Measurements from ENCODE around the gene GPR149.
"Not testable (repeated sequence)": the region's sequence is repeated elsewhere in the genome, so short reads cannot be mapped to it uniquely, and the experiment has no call there.

GPR149 gene, protein sequence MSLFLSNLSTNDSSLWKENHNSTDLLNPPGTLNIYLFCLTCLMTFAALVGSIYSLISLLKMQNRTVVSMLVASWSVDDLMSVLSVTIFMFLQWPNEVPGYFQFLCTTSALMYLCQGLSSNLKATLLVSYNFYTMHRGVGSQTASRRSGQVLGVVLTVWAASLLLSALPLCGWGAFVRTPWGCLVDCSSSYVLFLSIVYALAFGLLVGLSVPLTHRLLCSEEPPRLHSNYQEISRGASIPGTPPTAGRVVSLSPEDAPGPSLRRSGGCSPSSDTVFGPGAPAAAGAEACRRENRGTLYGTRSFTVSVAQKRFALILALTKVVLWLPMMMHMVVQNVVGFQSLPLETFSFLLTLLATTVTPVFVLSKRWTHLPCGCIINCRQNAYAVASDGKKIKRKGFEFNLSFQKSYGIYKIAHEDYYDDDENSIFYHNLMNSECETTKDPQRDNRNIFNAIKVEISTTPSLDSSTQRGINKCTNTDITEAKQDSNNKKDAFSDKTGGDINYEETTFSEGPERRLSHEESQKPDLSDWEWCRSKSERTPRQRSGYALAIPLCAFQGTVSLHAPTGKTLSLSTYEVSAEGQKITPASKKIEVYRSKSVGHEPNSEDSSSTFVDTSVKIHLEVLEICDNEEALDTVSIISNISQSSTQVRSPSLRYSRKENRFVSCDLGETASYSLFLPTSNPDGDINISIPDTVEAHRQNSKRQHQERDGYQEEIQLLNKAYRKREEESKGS

DNA sequence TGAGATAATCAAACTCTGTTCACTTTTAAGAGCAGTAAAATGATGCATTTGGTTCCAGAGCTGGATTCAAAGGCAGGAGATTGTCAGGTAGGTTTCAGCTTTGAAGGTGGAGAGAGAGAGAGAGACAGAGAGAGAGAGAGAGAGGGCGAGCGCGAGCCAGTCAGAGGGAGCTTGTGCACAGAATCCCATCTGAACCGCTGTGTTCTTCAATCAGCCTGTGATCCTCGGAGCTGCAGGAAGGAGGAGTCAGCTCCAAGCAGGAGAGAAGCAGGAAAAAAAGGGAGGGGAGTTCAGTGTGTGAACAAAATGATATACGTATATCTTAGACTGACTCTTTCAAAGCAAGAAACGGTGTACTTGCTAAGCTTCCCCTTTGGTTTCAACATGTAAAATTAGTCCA lies at the start of gene GPR149:
TSS of gene GPR149 (minus strand) at position 177 of the 400 bp plus-strand sequence. CDS start 575 bp downstream, outside the sequence.
- peaks cover 20% of the 10 kb centered on the region for H3K27me3 Mint-ChIP-seq
- H3K27ac Mint-ChIP-seq = no peak within 1 kb of the TSS
- no peaks in the 10 kb centered on the region for H3K36me3 Mint-ChIP-seq
- H3K4me3 Mint-ChIP-seq = no peak within 1 kb of the TSS
- H3K4me1 Mint-ChIP-seq (ENCODE audit: low read depth) = no peaks in the 10 kb centered on the region
- H3K9me3 Mint-ChIP-seq (ENCODE audit: low read depth) = no peaks in the 10 kb centered on the region

DNA sequence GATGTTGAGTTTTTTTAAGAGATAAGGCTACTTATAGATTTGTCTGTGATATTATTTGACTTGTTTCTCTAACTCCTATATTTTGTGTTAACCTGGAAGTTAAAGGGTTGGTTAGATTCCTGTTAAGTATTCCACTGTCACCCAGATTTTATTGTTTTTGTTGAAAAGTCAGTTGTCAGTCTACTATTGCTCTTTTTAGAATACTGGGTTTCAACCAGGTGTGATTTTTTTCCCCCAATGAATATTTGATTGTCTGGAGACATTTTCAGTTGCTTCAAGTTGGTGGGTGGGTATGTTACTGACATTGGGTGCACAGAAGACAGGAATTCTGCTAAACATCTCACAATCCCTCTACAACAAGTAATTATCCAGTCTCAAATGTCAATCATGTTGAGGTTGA lies 43.8 kb upstream of the GPR149 start:
- Mint-ChIP-seq H3K4me3 (no peak overlapping the region), H3K27me3 (peaks cover 3% of the 10 kb centered on the region), H3K27ac (no peak overlapping the region), H3K9me3 (ENCODE audit: low read depth) (peaks cover 13% of the 10 kb centered on the region), H3K36me3 (no peaks in the 10 kb centered on the region), H3K4me1 (ENCODE audit: low read depth) (no peaks in the 10 kb centered on the region)

DNA sequence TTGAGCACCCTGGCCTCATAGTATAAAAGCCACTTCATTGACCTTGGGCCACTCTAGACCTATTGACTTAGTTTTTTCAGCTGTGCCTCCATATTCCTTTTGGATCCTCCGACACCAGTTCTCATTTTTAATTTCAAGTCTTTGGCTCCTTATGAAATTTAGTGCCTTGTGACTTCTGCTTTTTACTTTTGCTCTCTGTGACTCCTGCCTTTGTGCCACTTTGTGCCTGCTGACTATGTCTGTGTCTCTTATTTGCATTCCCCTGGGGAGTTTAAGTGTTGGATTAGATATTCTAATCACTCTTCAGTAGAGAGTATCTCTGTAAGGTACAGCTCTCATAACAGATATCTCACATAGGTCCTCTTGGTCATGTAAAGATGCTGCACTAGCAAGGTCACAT lies 39.6 kb upstream of the GPR149 start:
- Mint-ChIP-seq H3K4me1 (ENCODE audit: low read depth) (no peaks in the 10 kb centered on the region), H3K27me3 (peaks cover 3% of the 10 kb centered on the region), H3K4me3 (no peak overlapping the region), H3K36me3 (no peaks in the 10 kb centered on the region), H3K27ac (no peak overlapping the region), H3K9me3 (ENCODE audit: low read depth) (peaks cover 13% of the 10 kb centered on the region)

DNA sequence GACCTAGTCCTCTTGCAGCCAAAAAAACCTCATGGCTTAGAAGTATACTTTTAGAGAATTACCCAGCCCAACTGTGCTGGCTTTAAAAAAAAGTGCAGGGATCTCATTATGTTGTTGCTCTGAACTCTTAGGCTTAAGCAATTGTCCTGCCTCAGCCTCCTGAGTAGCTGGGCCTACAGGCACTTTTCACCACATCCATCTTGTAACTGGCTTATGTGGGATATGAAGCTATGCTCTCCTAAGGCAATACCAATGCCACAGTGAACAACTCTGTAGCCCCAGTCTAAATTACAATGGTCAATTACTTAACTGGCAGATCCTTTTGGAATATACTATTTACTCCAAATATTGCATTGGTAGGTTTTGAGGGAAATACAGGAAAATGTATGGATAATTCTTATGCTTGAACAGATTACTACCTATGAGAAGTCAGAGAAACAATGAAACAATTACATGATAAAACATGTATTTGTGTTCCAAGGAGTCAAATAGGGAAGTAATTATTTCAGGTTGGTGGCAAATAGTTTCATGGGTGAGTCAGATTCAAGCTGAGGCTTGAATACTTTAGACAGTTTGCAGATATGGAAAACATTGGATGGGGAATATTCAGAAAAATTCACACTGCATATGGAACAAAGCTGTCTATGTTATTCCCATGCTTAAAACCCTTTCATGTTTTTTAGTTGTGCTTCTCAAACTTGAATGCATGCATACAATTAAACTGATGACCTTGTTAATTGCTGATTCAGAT lies 34.6 kb upstream of the GPR149 start:
- peaks cover 1% of the 10 kb centered on the region for H3K27me3 Mint-ChIP-seq
- no peak overlapping the region for H3K4me3 Mint-ChIP-seq
- H3K36me3 Mint-ChIP-seq = no peaks in the 10 kb centered on the region
- H3K4me1 Mint-ChIP-seq (ENCODE audit: low read depth) = no peaks in the 10 kb centered on the region
- H3K27ac Mint-ChIP-seq = no peak overlapping the region
- H3K9me3 Mint-ChIP-seq (ENCODE audit: low read depth) = peaks cover 1% of the 10 kb centered on the region

DNA sequence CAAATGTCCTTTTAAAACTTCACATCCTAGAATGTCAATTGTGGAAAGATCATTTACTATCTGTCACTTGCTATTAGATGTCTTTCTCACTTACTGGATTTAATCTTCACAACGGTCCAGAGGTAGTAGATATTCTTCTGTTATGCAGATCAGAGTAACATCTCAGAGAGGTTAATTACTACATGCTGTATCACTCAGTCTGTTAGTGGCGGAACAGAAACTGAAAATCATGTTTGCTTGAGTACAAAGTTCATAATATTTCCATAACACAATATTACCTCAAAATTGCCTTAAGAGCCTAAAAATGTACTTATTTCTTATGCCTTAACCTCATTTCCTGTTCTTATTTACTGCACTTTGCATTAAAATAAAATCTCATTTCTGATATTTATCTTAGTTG lies 28.6 kb upstream of the GPR149 start:
- Mint-ChIP-seq H3K27ac (no peak overlapping the region), H3K4me3 (no peak overlapping the region), H3K27me3 (no peaks in the 10 kb centered on the region), H3K36me3 (no peaks in the 10 kb centered on the region), H3K4me1 (ENCODE audit: low read depth) (no peaks in the 10 kb centered on the region), H3K9me3 (ENCODE audit: low read depth) (peaks cover 9% of the 10 kb centered on the region)

DNA sequence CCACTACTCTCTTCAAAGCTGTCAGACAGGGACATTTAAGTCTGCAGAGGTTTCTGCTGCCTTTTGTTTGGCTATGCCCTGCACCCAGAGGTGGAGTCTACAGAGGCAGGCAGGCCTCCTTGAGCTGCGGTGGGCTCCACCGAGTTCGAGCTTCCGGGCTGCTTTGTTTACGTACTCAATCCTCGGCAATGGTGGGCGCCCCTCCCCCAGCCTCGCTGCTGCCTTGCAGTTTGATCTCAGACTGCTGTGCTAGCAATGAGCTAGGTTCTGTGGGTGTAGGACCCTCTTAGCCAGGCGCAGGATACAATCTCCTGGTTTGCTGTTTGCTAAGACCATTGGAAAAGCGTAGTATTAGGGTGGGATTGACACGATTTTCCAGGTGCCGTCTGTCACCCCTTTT lies 9.1 kb upstream of the GPR149 start:
- not testable (repeated sequence) for H3K4me3 Mint-ChIP-seq; H3K27me3 Mint-ChIP-seq; H3K9me3 Mint-ChIP-seq (ENCODE audit: low read depth); H3K4me1 Mint-ChIP-seq (ENCODE audit: low read depth); H3K27ac Mint-ChIP-seq; H3K36me3 Mint-ChIP-seq

DNA sequence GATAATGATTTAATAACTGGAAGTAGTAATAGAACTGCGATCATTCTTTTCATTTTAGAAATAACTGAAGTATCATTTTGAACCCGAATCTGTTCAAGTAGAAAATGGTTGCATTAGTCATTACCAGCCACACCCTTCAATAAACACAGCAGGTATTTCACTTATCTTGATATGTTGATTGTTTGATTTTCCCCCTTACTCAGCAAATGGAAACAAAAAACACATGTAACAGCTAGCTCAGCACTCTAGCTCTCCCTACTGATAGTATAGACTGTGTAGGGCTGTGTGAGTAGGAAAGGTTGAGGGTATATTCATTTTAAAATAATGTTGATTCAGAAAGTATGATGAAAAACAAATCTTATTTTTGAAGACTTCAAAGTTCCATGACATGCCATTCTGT lies 1.1 kb upstream of the GPR149 start:
- H3K9me3 Mint-ChIP-seq (ENCODE audit: low read depth) = no peaks in the 10 kb centered on the region
- H3K4me1 Mint-ChIP-seq (ENCODE audit: low read depth) = no peaks in the 10 kb centered on the region
- H3K27me3 Mint-ChIP-seq = peaks cover 20% of the 10 kb centered on the region
- H3K36me3 Mint-ChIP-seq = no peaks in the 10 kb centered on the region
- no peak overlapping the region for H3K4me3 Mint-ChIP-seq
- no peak overlapping the region for H3K27ac Mint-ChIP-seq

DNA sequence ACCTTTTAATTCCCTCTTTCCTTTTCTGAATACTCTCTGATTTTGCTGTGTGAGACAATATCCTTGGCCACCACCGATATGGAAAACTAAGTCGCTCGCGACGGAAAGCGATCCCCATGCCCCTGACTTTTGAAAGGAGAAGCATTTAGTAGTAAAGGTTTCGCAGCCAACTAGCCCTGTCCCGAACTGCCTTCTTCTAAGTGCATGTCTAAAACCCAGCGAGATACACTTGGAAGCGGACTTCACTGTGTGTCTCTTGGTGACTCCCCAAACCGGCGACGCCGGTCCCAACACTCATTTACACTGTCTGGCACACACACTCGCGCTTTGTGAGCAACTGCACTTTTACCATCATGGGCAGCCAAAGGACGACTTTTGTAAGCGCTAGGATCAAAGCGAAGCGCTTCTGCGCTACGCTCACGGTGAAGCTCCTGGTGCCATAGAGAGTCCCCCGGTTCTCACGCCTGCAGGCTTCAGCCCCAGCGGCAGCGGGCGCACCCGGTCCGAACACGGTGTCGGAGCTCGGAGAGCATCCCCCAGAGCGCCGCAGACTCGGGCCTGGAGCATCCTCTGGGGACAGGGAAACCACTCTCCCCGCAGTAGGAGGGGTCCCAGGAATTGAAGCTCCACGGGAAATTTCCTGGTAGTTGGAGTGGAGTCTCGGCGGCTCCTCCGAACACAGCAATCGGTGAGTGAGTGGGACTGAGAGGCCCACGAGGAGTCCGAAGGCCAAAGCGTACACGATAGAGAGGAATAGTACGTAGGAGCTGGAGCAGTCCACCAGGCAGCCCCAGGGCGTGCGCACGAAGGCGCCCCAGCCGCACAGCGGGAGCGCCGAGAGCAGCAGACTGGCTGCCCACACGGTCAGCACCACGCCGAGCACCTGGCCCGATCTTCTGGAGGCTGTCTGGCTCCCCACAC lies 1.4 kb downstream of the GPR149 start:
- Mint-ChIP-seq H3K4me1 (ENCODE audit: low read depth) (no peaks in the 10 kb centered on the region), H3K27me3 (peaks cover 20% of the 10 kb centered on the region), H3K4me3 (no peak overlapping the region), H3K9me3 (ENCODE audit: low read depth) (no peaks in the 10 kb centered on the region), H3K27ac (no peak overlapping the region), H3K36me3 (no peaks in the 10 kb centered on the region)

DNA sequence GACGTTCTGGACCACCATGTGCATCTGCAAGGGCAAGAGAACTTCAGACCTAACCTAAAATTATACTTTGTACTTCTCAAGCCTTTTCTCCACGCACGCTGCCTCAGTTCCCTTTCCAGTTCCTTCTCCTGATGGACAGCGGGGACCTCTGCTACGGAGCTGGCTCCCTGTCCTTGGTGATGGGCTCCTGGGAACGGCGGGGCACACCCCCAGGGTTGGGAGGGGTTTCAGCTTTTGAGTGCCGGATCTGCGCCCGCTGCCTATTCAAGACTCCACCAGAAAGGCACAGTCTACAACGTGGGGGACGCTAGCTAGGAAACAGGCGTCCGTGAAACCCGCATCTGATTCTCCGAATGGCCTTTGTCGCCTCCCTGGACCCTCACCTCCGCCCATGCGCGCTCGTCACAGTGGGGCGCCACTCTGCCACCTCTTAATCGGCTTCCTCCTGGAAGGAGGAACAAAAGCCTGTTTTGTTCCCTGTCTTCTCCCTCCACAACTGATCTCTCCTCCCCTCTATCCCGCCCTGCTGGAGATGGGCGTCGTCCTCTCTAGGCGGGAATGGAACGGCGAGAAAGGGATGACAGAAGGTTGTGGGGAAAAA lies 2.2 kb downstream of the GPR149 start:
- Mint-ChIP-seq H3K27me3 (peaks cover 20% of the 10 kb centered on the region), H3K4me3 (no peak overlapping the region), H3K36me3 (no peaks in the 10 kb centered on the region), H3K4me1 (ENCODE audit: low read depth) (no peaks in the 10 kb centered on the region), H3K9me3 (ENCODE audit: low read depth) (no peaks in the 10 kb centered on the region), H3K27ac (no peak overlapping the region)

DNA sequence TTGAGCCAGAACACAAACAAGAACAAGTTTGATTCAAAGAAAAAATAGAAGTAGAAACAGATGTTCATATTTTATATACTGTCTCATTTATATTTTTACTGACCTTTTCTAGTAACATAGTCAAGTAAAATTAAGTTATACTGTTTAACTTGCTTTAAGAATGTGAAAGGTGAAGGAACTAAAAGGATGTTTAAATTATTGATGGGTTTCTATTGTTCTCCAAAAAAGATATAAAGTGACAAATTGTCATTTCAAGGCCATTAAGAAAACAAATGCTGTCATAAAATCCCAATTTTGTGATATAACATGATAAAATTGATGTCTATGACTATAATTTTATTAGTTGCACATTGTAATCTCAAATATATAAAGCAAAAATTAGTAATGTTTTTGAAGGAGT lies 7.3 kb downstream of the GPR149 start:
- Mint-ChIP-seq H3K4me1 (ENCODE audit: low read depth) (no peaks in the 10 kb centered on the region), H3K4me3 (no peak overlapping the region), H3K27me3 (peaks cover 8% of the 10 kb centered on the region), H3K9me3 (ENCODE audit: low read depth) (no peaks in the 10 kb centered on the region), H3K36me3 (no peaks in the 10 kb centered on the region), H3K27ac (no peak overlapping the region)

DNA sequence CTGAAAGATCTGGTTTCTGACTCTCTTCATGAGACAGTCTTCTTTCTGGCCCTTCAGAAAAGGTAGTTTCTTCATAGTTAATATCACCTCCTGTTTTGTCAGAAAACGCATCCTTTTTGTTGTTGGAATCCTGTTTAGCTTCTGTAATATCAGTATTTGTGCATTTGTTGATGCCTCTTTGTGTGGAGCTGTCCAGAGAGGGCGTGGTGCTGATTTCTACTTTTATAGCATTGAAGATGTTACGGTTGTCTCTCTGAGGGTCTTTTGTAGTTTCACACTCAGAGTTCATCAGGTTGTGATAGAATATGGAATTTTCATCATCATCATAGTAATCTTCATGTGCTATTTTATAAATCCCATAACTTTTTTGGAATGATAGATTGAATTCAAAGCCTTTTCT lies 8.9 kb downstream of the GPR149 start:
- no peaks in the 10 kb centered on the region for H3K36me3 Mint-ChIP-seq
- no peak overlapping the region for H3K27ac Mint-ChIP-seq
- H3K9me3 Mint-ChIP-seq (ENCODE audit: low read depth) = no peaks in the 10 kb centered on the region
- no peak overlapping the region for H3K4me3 Mint-ChIP-seq
- H3K4me1 Mint-ChIP-seq (ENCODE audit: low read depth) = no peaks in the 10 kb centered on the region
- H3K27me3 Mint-ChIP-seq = no peaks in the 10 kb centered on the region

DNA sequence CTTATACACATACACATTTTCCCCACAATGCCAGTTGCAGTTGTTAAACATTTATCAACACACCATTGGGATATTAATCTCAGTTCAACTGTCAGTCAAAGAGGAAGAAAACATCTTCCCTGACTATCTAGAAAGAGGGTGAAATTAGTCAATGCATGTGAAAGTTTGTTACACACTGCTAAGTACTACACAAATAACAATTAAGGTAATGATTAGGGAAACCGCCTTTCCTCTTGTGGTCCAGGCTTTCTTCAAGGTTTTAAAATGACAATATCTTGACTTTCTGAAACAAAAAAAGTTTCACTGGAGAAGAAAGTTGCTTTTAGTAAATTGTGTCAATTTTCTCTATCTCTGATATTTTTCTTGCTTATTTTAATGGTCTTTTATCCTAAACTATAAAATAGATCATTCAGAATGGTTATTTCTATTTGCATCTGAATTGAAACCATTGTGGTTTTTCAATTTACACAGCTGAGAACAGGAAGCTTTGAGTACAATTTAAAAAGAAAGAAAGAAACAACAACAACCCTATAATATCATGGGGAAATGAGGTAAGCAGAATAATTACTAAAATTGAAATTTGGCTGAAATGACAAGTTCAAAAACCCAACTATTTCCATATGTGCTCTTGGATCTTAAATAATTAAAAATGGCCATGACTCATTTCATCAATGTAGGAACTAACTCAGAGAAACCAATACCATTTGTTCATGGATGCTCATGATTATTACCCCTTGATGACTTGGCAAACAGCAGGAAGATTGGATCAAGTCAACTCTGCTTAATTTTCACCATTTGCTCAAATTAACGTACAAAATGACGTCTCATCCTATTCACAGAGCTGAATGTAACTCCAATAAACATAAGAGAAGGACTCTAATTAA lies 31.7 kb downstream of the GPR149 start:
- Mint-ChIP-seq H3K27ac (no peak overlapping the region), H3K4me1 (ENCODE audit: low read depth) (no peaks in the 10 kb centered on the region), H3K27me3 (peaks cover 5% of the 10 kb centered on the region), H3K4me3 (no peak overlapping the region), H3K36me3 (no peaks in the 10 kb centered on the region), H3K9me3 (ENCODE audit: low read depth) (no peaks in the 10 kb centered on the region)

DNA sequence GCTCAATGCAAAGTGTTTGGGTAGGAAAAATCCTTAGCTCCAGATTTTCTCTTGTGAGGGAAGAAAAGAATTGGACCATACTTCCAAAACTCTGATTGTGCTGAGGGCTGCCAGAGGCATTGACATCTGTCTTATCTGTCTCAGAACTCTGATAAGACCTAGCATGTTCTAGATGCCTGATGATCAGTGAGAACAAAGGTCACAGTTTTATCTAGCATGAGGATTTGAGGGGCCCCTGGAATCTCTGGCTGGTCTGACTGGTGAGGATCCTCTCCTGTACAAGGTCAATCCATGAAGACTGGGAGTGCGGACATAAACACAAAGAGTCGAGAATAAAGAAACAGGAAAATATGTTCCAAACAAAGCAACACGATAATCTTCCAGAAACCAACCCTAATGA lies 40.1 kb downstream of the GPR149 start:
- Mint-ChIP-seq H3K27me3 (peaks cover 17% of the 10 kb centered on the region), H3K4me3 (no peak overlapping the region), H3K36me3 (no peaks in the 10 kb centered on the region), H3K9me3 (ENCODE audit: low read depth) (no peaks in the 10 kb centered on the region), H3K27ac (no peak overlapping the region), H3K4me1 (ENCODE audit: low read depth) (no peaks in the 10 kb centered on the region)

Data from activated naive CD8-positive, alpha-beta T cell (primary cell).